Astrocyte (in vitro differentiated cells and primary cell): ENCODE data around the gene PFDN1. TPM values are rescaled to one million over a fixed set of nuclear protein-coding genes. Genes with fewer than 3 reads are reported as not detected.

Experiments
- DNase-seq: peaks from one replicate; pipeline ENCODE4 v3.0.0-alpha.2; 2010; ENCODE audit warnings: low read depth
- FAIRE-seq: peaks from 2 replicates; lab custom pipeline; 2011; peaks lifted over from hg19 to GRCh38; lab: Jason Lieb, UNC
- H2AFZ ChIP-seq: 2 replicates; pipeline ENCODE4 v1.6.0; 2012; ENCODE audit warnings: low read depth, low read length, inconsistent platforms
- H3K27ac ChIP-seq: 2 replicates; pipeline ENCODE4 v1.5.1; 2011; ENCODE audit warnings: low read depth, low read length, inconsistent platforms
- H3K27me3 ChIP-seq: 2 replicates; pipeline ENCODE4 v1.6.0; 2011; ENCODE audit warnings: low read length, inconsistent platforms; ENCODE audit not compliant: insufficient read depth
- H3K36me3 ChIP-seq: 2 replicates; pipeline ENCODE4 v1.5.1; 2011; ENCODE audit warnings: low read length, inconsistent platforms; ENCODE audit not compliant: insufficient read depth
- H3K4me1 ChIP-seq: 2 replicates; pipeline ENCODE4 v1.5.1; 2011; ENCODE audit warnings: low read length, inconsistent platforms; ENCODE audit not compliant: insufficient read depth
- H3K4me2 ChIP-seq: 2 replicates; pipeline ENCODE4 v1.6.0; 2012; ENCODE audit warnings: low read length, inconsistent platforms
- H3K4me3 ChIP-seq: 2 replicates; pipeline ENCODE4 v1.5.1; 2011; ENCODE audit warnings: low read depth, mild to moderate bottlenecking, low read length, inconsistent platforms; ENCODE audit not compliant: insufficient read depth
- H3K79me2 ChIP-seq: 2 replicates; pipeline ENCODE4 v1.6.0; 2012; ENCODE audit warnings: mild to moderate bottlenecking, low read length, inconsistent platforms; ENCODE audit not compliant: insufficient read depth
- H3K9ac ChIP-seq: 2 replicates; pipeline ENCODE4 v1.6.0; 2012; ENCODE audit warnings: mild to moderate bottlenecking, low read length, inconsistent platforms
- H3K9me3 ChIP-seq: 2 replicates; pipeline ENCODE4 v1.5.1; 2012; ENCODE audit warnings: low read depth, mild to moderate bottlenecking, low read length, inconsistent platforms; ENCODE audit not compliant: insufficient read depth
- H4K20me1 ChIP-seq: 2 replicates; pipeline ENCODE4 v1.6.0; 2012; ENCODE audit warnings: low read length, inconsistent platforms; ENCODE audit not compliant: insufficient read depth
- H3K27ac Mint-ChIP-seq: one replicate; pipeline ENCODE4 v1.8.0; 2021; ENCODE audit warnings: mild to moderate bottlenecking, mixed read lengths; ENCODE audit not compliant: unreplicated experiment
- H3K27me3 Mint-ChIP-seq: one replicate; pipeline ENCODE4 v1.8.0; 2021; ENCODE audit warnings: low read depth, mixed read lengths; ENCODE audit not compliant: unreplicated experiment
- H3K36me3 Mint-ChIP-seq: one replicate; pipeline ENCODE4 v1.8.0; 2021; ENCODE audit warnings: low read depth, mixed read lengths; ENCODE audit not compliant: unreplicated experiment
- H3K4me1 Mint-ChIP-seq: one replicate; pipeline ENCODE4 v1.8.0; 2021; ENCODE audit warnings: low read depth, mixed read lengths; ENCODE audit not compliant: unreplicated experiment
- H3K4me3 Mint-ChIP-seq: one replicate; pipeline ENCODE4 v1.8.0; 2021; ENCODE audit warnings: mild to moderate bottlenecking, moderate library complexity, mixed read lengths; ENCODE audit not compliant: unreplicated experiment
- H3K9me3 Mint-ChIP-seq: one replicate; pipeline ENCODE4 v1.8.0; 2021; ENCODE audit warnings: mild to moderate bottlenecking, mixed read lengths; ENCODE audit not compliant: unreplicated experiment
- CTCF ChIP-seq: IDR thresholded peaks from 2 replicates; pipeline ENCODE4 v1.5.1; 2011; ENCODE audit warnings: low read depth, mild to moderate bottlenecking, inconsistent platforms, low read length, moderate library complexity; ENCODE audit not compliant: insufficient read depth
- EZH2 ChIP-seq: IDR thresholded peaks from 2 replicates; pipeline ENCODE4 v1.6.1; 2012; ENCODE audit warnings: mild to moderate bottlenecking, low read length, inconsistent platforms; ENCODE audit not compliant: insufficient read depth
- total RNA-seq: library from RNA; stranded (reverse); gene quantifications from 2 replicates; pipeline ENCODE4 v1.2.1, GENCODE V29; 2021

Gene PFDN1
- total RNA-seq, 1 donor from 2014 or later, result 202 TPM

- peaks cover 11% of the 10 kb centered on the region for H3K79me2 ChIP-seq
- H3K4me2 ChIP-seq, result no peak overlapping the region
- FAIRE-seq (no peak), DNase-seq (no peak)
- H3K4me1 ChIP-seq, result peaks cover 9% of the 10 kb centered on the region
- H3K36me3 Mint-ChIP-seq, result peaks cover 34% of the 10 kb centered on the region
- H3K27me3 Mint-ChIP-seq, result no peaks in the 10 kb centered on the region
- H3K9ac ChIP-seq, result no peak overlapping the region
- peaks cover 35% of the 10 kb centered on the region for H3K36me3 ChIP-seq
- H3K4me3 Mint-ChIP-seq, result no peak overlapping the region
- H2AFZ ChIP-seq, result no peak overlapping the region
- H3K4me3 ChIP-seq, result no peak overlapping the region
- H3K9me3 ChIP-seq, result no peaks in the 10 kb centered on the region
- H3K4me1 Mint-ChIP-seq, result peaks cover 65% of the 10 kb centered on the region
- H3K9me3 Mint-ChIP-seq, result no peaks in the 10 kb centered on the region
- TF ChIP-seq EZH2 (no peak), CTCF (no peak)
- H4K20me1 ChIP-seq, result peaks cover 24% of the 10 kb centered on the region
- H3K27ac ChIP-seq, result no peak overlapping the region
- peak overlapping the region; percentile 72 for H3K27ac Mint-ChIP-seq
- no peaks in the 10 kb centered on the region for H3K27me3 ChIP-seq
These were observed 28.7 kb upstream of the PFDN1 start for GRCh38 chr5:140331638-140332037.

GRCh38 chr5:140329739-140330481 lies 27.0 kb upstream of the PFDN1 start:
- Histone ChIP-seq H4K20me1 (peaks cover 9% of the 10 kb centered on the region), H3K27me3 (no peaks in the 10 kb centered on the region), H2AFZ (no peak overlapping the region), H3K9ac (no peak overlapping the region), H3K9me3 (no peaks in the 10 kb centered on the region), H3K27ac (no peak overlapping the region), H3K4me2 (no peak overlapping the region), H3K4me1 (peaks cover 16% of the 10 kb centered on the region), H3K4me3 (no peak overlapping the region), H3K36me3 (peaks cover 23% of the 10 kb centered on the region), H3K79me2 (no peaks in the 10 kb centered on the region)
- Mint-ChIP-seq H3K4me3 (no peak overlapping the region), H3K9me3 (no peaks in the 10 kb centered on the region), H3K27ac (peak overlapping the region; percentile 73), H3K27me3 (no peaks in the 10 kb centered on the region), H3K36me3 (peaks cover 18% of the 10 kb centered on the region), H3K4me1 (peaks cover 65% of the 10 kb centered on the region)
- FAIRE-seq (no peak), DNase-seq (no peak)
- TF ChIP-seq CTCF (no peak), EZH2 (no peak)
